ENCODE data around the gene CLDN16.

CLDN16 gene

GRCh38 chr3:190387578-190388213 lies at the start of gene CLDN16:
Gene CLDN16, plus strand, starts transcription at chr3:190388163. Its CDS starts 167 bp downstream, at chr3:190388330.
- DNase-seq, result no peak

GRCh38 chr3:190338717-190339116 lies 49.2 kb upstream of the CLDN16 start:
- DNase-seq, result peak; percentile 16

- peak; percentile 53 for DNase-seq
Observed at GRCh38 chr3:190339130-190339529, 48.8 kb upstream of the CLDN16 start.

GRCh38 chr3:190340071-190340470 lies 47.9 kb upstream of the CLDN16 start:
- DNase-seq, result no peak

GRCh38 chr3:190345027-190345821 lies 42.7 kb upstream of the CLDN16 start:
- DNase-seq, result peak; percentile 68

- no peak for DNase-seq
Observed at GRCh38 chr3:190345878-190346277, 42.1 kb upstream of the CLDN16 start.

GRCh38 chr3:190346541-190346940 lies 41.4 kb upstream of the CLDN16 start:
- no peak for DNase-seq

GRCh38 chr3:190352861-190353457 lies 35.0 kb upstream of the CLDN16 start:
- no peak for DNase-seq

GRCh38 chr3:190356246-190356645 lies 31.7 kb upstream of the CLDN16 start:
- no peak for DNase-seq

GRCh38 chr3:190357468-190357867 lies 30.5 kb upstream of the CLDN16 start:
- no peak for DNase-seq

GRCh38 chr3:190359813-190360212 lies 28.1 kb upstream of the CLDN16 start:
- DNase-seq, result no peak

GRCh38 chr3:190360228-190360627 lies 27.7 kb upstream of the CLDN16 start:
- no peak for DNase-seq

GRCh38 chr3:190361791-190362190 lies 26.2 kb upstream of the CLDN16 start:
- peak; percentile 55 for DNase-seq

- no peak for DNase-seq
Observed at GRCh38 chr3:190362258-190362657, 25.7 kb upstream of the CLDN16 start.

- no peak for DNase-seq
Observed at GRCh38 chr3:190366133-190366532, 21.8 kb upstream of the CLDN16 start.

GRCh38 chr3:190368881-190369280 lies 19.1 kb upstream of the CLDN16 start:
- DNase-seq, result no peak

- no peak for DNase-seq
Observed at GRCh38 chr3:190369668-190370295, 18.2 kb upstream of the CLDN16 start.

- no peak for DNase-seq
Observed at GRCh38 chr3:190370369-190370768, 17.6 kb upstream of the CLDN16 start.

- no peak for DNase-seq
Observed at GRCh38 chr3:190371152-190371551, 16.8 kb upstream of the CLDN16 start.

GRCh38 chr3:190375246-190375645 lies 12.7 kb upstream of the CLDN16 start:
- DNase-seq, result no peak

GRCh38 chr3:190375671-190376070 lies 12.3 kb upstream of the CLDN16 start:
- no peak for DNase-seq

GRCh38 chr3:190378240-190378891 lies 9.6 kb upstream of the CLDN16 start:
- DNase-seq, result no peak

GRCh38 chr3:190380184-190380583 lies 7.8 kb upstream of the CLDN16 start:
- no peak for DNase-seq

Data from DMS53 (cell line).